ENCODE data around the gene SLC44A2.

The SLC44A2 gene

DNA sequence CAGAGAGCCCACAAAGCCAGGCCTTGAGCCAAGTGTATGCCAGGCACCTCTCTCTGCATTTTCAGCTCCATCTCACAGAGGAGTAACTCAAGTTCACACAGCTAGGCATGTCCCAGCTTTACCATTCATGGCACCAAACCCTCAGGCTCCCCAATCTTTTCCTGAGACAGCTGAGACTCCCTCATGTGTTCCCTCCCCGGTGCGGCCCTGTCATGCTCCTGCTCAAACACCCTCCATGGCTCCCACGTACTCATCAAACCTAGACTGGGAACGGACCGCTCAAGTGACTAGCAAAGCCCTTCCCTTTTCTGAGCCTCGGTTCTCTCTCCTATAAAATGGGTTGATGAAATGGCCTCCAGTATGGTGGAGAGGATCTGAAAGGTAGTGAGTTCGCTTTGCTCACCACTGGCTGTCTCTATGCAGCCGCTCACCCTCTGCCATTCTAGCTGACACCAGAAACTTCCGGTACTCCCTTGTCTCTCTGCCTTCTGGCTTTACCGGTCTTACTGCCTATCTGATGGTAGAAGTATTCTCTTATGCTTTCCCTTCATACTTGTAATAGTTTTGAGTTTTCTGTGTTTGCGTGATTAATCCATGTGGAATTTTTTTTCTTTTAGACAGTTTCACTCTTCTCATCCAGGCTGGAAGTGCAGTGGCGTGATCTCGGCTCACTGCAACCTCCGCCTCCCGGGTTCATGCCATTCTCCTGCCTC is 7.8 kb upstream of the SLC44A2 start:
- DNase-seq, result no peak

DNA sequence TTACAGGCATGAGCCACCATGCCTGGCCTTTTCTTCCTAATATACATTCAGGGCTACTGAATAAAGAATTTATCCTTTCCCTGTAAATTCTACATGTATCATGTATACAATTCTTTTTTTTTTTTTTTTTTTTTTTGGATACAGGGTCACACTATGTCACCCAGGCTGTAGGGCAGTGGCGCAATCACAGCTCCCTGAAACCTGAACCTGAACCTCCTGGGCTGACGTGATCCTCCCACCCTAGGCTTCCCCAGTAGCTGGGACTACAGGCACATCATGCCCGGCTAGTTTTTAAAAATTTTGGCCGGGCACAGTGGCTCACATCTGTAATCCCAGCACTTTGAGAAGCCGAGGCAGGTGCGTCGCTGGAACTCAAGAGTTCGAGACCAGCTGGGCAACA is 6.5 kb upstream of the SLC44A2 start:
- DNase-seq, result no peak

DNA sequence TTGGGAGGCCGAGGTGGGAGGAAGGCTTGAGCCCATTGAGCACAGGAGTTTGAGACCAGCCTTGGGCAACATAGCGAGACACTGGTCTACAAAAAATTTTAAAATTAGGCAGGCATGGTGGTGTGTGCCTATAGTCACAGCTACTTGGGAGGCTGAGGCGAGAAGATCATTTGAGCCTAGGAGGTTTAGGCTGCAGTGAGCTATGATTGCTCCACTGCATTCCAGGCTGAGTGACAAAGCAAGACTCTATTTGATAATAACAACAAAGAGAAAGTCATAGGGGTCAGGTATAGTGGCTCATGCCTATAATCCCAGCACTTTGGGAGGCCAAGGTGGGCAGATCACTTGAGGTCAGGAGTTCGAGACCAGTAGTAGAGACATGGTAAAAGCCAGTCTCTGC is 4.6 kb upstream of the SLC44A2 start:
- no peak for DNase-seq

DNA sequence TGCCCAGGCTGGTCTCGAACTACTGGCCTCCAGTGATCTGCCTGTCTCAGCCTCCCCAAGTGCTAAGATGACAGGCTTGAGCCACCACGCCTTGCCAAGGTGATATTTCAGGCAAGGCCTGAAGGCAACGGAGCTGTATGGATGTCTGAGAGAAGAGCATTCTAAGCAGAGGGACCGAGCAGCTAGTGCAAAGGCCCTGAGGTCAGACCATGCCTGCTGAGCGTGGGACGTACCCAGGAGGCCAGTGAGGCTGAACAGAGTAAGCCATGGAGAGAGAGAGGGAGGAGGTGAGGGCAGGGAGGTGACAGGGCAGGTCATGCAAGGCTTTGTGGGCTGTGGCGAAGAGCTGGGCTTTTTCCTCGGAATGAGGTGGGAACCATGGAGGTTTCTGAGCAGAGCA is 3.4 kb upstream of the SLC44A2 start:
- no peak for DNase-seq

DNA sequence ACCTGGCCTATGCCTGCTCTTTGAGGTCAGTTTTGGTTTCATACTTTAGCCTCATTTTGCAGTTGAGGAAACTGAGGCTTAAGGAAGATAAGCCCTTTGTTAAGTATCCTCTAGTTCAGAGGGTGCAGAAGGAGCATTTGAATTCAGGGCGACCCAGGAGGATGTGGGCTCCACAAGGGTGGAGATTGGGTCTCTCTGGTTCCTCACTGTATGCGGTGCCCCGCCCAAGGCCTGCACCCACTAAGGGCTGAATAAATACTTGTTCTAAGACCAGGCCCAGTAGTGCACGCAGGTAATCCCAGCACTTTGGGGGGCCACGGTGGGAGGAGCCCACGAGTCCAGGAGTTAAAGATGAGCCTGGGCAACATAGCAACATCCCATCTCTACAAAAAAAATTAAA is 768 bp upstream of the SLC44A2 start:
- DNase-seq, result no peak

DNA sequence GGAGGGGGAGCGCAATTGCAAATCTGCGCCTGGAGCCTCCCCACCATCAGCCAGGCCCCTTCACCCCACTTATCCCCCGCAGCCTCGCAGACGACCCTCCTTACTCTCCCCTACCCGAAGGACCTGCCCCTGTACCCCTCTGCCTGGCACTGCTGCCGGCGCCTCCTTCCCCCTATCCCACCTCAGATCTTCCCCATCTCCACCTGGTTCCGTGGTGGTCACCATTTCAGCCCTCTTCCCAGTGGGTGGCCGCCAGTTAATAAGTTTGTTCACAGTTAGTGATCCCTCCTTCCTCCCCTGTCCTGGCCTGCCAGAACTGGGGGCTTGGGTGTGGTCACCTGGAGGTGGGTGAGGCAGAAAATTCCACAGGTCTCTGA is 397 bp downstream of the SLC44A2 start:
- no peak for DNase-seq

DNA sequence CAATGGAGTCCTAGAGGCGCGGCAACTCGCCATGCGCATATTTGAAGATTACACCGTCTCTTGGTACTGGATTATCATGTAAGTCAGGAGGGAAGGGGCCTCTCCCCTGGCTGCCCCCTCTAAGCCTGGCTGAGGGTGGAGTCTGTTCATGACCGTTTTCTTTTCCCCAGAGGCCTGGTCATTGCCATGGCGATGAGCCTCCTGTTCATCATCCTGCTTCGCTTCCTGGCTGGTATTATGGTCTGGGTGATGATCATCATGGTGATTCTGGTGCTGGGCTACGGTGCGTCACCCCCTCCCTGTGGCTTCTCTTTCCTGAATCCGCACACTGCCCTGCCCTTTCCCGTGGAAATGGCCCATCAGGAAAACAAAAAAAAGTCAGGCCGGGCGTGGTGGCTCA is 6.5 kb downstream of the SLC44A2 start:
- DNase-seq, result no peak

DNA sequence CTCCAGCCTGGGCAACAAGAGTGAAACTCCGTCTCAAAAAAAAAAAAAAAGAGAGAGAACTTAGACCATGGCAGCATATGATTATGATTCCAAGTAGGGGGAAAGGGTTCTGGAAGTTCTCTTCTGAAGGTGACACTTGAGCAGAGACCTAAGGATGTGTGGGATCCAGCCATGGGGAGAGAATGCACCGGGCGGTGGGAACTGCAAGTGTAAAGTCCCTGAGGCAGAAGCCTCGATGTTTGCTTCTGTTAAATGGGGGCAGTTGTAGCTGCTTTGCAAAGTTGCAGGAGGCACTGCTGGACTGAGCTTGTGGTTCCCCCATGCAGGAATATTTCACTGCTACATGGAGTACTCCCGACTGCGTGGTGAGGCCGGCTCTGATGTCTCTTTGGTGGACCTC is 9.1 kb downstream of the SLC44A2 start:
- no peak for DNase-seq

DNA sequence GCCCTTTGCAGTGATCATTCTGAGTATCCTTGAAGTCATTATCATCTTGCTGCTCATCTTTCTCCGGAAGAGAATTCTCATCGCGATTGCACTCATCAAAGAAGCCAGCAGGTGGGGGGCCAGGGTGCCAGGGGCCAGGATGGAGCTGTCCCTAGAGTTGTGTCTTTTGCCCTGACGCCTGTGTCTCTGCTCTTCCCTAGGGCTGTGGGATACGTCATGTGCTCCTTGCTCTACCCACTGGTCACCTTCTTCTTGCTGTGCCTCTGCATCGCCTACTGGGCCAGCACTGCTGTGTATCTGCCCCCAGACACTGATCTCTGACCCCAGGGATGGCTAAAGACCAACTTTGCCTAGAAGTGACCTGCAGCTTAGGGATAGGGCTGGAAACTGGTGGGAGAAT is 9.6 kb downstream of the SLC44A2 start:
- DNase-seq, result no peak

DNA sequence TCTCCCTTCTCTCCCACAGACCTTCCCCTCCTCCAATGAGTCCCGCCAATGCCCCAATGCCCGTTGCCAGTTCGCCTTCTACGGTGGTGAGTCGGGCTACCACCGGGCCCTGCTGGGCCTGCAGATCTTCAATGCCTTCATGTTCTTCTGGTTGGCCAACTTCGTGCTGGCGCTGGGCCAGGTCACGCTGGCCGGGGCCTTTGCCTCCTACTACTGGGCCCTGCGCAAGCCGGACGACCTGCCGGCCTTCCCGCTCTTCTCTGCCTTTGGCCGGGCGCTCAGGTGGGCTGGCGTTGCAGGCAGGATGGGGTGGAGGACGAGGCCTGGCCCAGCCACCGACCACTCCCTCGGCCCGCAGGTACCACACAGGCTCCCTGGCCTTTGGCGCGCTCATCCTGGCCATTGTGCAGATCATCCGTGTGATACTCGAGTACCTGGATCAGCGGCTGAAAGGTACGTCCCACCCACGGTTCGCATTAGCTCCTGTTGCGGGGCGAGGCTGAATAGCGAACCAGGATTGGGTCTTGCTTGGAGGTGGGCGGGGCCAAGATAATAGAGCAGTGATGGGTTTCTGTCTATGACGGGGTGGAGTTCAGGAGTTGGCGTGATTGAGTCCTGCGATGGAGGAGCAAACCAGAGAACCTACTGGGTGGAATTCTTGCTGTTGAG is 11.1 kb downstream of the SLC44A2 start:
- no peak for DNase-seq

DNA sequence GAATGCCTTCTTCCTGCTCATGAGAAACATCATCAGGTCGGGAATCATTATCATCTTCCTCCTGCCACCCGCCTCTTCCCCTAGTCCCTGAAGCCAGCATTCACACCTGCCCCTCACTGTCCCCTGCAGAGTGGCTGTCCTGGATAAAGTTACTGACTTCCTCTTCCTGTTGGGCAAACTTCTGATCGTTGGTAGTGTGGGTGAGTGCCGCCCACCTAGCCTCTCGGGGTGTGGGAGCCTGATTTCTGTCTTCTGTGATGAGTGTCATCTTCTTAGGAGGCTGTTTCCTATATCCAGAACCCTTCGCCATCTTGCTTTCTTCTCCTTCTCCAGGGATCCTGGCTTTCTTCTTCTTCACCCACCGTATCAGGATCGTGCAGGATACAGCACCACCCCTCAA is 12.5 kb downstream of the SLC44A2 start:
- no peak for DNase-seq

DNA sequence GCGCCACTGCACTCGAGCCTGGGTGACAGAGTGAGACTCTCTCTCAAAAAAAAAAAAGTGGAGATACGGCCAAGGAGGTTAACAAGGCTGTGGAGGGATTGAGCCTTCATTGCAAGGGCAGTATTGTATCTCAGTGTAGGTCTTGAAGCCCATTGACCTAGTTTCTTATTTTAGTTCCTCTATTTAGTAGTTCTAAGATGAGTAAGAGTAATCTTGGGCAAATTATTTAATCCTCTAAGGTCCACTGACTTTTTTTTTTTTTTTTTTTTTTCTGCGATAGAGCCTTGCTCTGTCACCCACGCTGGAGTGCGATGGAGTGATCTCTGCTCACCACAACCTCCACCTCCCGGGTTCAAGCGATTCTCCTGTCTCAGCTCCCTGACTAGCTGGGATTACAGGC is 14.5 kb downstream of the SLC44A2 start:
- DNase-seq, result no peak

DNA sequence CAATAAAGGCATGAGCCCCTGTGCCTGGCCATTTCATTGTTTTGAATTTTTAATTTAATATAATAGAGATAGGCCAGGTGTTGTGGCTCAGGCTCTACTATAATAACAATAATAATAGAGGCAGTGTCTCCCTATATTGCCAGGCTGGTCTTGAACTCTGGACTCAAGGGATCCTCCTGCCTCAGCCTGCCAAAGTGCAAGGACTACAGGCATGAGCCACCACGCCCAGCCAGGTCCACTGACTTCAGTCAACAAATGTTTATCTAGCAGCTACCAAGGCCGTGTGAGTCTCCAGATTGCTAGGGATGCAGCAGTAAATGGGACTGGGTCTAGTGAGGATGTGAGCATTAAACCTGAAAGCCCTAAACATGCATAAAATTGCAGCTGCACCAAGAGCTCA is 15.0 kb downstream of the SLC44A2 start:
- DNase-seq, result no peak

DNA sequence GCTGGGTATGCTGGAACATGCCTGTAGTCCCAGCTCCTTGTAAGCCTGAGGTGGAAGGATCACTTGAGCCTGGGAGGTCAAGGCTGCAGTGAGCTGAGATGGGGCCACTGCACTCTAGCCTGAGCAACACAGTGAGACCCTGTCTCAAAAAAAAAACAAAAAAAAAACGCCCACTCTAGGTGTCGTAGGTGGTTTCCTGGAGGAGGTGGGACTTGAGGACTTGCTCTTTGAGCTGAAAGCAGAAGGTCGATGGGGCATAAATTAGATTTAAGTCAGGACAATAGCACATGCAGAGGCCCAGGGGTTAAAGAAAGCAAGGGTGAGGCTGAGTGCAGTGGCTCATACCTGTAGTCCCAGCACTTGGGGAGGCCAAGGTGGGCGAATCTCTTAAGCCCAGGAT is 15.9 kb downstream of the SLC44A2 start:
- DNase-seq, result no peak

DNA sequence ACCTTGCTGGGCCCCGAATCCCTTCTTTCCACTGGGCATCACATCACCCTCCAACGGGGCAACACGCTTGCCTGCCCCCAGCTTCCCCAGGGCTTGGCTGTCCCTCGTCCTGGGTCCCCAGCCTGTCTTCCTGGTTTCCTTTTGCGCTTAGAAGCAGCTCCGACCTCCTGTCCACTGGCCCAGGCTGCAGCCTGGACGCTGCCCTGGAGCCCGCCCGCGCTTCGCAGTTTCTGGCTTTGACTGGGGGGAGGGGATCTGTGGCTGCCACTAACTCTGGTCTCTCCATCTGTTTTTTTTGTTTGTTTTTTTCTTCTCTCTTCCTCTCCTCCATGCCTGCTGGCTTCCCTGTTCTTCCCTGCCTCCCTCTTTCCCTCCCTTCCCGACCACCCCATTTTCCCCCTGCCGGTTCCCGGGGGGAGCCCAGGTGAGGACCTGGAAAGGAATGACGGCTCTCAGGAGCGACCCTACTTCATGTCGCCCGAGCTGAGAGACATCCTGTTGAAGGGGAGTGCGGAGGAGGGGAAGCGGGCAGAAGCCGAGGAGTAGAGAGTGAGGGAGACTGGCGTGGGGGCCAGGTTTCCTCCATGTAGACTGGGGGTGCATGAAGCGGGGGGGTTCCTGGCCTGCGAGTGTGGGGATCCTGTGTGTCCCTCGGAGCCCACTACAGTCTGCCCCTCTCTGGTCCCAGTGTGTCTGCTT is 17.3 kb downstream of the SLC44A2 start:
- DNase-seq, result no peak

DNA sequence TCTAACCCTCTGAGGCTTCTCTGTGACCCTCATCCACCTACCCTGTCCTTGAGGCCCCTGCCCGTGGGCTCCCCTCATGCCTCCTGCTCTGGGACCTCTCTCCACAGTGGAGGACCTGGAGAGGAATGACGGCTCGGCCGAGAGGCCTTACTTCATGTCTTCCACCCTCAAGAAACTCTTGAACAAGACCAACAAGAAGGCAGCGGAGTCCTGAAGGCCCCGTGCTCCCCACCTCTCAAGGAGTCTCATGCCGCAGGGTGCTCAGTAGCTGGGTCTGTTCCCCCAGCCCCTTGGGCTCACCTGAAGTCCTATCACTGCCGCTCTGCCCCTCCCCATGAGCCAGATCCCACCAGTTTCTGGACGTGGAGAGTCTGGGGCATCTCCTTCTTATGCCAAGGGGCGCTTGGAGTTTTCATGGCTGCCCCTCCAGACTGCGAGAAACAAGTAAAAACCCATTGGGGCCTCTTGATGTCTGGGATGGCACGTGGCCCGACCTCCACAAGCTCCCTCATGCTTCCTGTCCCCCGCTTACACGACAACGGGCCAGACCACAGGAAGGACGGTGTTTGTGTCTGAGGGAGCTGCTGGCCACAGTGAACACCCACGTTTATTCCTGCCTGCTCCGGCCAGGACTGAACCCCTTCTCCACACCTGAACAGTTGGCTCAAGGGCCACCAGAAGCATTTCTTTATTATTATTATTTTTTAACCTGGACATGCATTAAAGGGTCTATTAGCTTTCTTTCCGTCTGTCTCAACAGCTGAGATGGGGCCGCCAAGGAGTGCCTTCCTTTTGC is 18.0 kb downstream of the SLC44A2 start:
- no peak for DNase-seq

DNA sequence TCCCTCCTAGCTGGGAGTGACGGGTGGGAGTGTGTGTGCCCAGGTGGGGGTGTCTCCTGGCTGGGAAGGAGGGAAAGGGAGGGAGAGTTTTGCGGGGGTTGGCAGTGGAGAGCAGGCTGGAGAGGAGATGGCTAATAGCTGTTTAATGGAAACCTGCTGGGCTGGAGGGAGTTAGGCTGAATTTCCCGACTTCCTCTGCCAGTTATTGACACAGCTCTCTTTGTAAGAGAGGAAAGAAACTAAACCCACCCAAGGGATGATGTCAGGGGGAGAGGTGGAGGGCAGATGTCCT is 18.6 kb downstream of the SLC44A2 start:
- no peak for DNase-seq

DNA sequence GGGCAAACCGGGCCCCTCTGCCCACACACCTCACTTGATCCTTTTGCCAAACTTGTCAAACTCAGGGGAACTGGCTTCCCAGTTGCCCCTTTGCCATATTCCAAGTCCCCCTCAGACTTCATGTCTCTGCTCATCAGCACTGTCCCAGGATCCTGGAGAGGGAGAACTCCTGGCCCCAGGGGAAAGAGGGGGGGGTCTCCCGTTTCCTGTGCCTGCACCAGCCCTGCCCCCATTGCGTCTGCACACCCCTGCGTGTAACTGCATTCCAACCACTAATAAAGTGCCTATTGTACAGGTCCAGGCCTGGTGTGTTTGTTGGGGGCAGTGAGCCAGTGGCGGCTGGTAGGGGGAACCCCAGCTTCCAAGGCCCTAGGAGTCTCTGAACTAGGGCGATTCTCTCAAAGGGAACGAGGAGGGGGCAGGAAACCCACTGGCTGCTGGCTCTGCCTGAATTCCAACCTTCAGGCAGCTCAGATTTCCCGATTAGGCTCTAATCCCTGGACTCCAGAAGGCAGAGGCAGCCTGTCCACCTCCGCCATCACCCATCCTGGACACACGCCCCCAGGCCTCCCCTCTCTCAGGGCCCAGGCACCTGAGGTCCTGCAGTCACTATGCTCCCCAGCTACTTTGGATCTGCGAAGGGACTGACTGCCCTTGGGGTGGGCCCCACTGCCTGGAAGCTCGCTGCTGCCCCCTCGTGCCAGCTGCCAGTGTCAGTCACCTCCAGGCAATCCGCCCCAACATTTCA is 19.1 kb downstream of the SLC44A2 start:
- peak; percentile 17 for DNase-seq

DNA sequence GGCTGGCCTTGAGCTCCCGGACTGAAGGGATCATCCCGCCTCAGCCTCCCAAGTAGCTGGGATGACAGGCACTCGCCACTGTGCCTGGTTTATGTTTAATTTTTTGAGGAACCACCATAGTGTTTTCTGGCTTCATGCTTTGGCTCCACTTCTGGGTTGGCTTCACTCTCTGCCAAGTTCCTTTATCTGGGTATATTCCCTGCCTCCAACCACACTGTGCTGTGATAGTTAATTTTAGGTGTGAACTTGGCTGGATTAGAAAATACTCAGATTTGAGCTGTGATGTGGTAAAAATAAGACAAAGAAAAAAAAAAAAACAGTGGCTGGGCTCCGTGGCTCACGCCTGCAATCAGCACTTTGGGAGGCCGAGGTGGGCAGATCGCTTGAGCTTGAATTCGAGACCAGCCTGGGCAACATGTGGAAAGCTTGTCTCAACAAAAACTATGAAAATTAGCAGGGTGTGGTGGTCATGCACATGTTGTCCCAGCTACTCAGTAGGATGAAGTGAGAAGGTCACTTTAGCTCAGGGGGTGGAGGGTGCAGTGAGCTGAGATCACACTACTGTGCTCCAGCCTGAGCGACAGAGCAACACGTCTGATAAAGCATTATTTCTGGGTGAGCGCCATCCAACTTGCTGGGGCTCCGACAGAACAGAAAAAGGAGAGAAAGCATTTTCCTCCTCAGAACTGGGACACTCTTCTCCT is 21.3 kb downstream of the SLC44A2 start:
- DNase-seq, result no peak

DNA sequence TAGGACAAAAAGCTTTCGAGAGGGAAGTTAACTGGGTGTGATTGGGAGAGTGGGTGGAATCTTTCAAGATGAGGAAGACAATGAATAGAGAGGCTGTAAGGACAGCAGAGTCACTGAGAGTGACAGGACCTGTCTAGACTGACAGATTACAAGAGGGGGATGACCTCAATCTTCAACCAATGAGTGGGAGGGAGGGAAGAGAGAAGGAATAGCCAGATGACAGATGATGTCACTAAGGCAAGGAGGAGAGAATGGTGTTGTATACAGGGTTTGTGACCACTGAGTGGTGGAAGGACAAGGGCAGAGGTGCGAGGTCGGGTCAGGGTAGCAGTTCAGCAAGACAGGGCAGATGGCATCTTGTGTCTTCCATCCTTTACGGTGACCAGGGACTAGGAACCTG is 23.0 kb downstream of the SLC44A2 start:
- no peak for DNase-seq

DNA sequence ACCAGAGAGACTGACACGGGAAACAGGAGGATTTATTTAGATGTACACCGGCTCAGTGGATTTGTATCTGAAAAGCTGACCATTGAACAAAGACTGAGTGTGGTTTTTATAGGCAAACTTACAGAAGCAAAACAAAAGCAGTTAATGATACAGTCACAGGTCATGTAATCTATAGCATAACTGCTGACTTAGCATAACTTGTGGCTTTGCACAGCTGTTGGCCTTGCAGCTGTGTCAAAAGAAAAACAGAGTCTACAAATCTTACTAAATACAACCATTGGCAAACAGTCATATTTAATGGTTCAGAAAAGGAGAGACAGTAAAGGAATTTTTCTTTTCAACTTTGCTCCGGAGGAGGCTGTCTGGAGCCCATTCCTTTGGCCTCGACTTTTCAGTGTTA is 26.5 kb downstream of the SLC44A2 start:
- no peak for DNase-seq

DNA sequence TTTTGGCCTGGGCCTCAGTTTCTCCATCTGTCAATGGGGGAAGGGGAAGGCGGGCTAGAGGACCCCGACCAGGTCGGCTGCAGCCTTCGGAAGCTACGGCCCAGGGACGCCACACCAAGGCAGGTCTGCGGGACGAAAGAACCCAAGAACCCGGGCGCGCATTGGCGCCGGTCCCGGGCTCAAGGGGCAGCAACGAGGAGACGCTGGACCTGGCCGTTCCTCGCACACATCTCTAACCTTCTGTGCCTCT is 28.1 kb downstream of the SLC44A2 start:
- no peak for DNase-seq

Data from SHP77 treated with DMSO at 0.1 percent for 48 hours (cell line).